ENCODE results near the gene ANGPT4.

GRCh38 chr20:921068-921467, 4.9 kb upstream of the ANGPT4 start:
- no peak for TF ChIP-seq YY1 (IDR thresholded peaks at IDR 0.05; ENCODE audit: low read depth, low read length)
- TF ChIP-seq EZH2 (IDR thresholded peaks at IDR 0.05; ENCODE audit: borderline replicate concordance, control insufficient read depth, low read depth, low read length), result no peak
- TF ChIP-seq, protein P1, sequence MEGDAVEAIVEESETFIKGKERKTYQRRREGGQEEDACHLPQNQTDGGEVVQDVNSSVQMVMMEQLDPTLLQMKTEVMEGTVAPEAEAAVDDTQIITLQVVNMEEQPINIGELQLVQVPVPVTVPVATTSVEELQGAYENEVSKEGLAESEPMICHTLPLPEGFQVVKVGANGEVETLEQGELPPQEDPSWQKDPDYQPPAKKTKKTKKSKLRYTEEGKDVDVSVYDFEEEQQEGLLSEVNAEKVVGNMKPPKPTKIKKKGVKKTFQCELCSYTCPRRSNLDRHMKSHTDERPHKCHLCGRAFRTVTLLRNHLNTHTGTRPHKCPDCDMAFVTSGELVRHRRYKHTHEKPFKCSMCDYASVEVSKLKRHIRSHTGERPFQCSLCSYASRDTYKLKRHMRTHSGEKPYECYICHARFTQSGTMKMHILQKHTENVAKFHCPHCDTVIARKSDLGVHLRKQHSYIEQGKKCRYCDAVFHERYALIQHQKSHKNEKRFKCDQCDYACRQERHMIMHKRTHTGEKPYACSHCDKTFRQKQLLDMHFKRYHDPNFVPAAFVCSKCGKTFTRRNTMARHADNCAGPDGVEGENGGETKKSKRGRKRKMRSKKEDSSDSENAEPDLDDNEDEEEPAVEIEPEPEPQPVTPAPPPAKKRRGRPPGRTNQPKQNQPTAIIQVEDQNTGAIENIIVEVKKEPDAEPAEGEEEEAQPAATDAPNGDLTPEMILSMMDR (IDR thresholded peaks at IDR 0.05 in 2 of 3, conservative IDR thresholded peaks at IDR 0.05 in 1 of 3; ENCODE audit: control insufficient read depth in 2 of 3, extremely low read depth in 1 of 3, insufficient read depth in 1 of 3, low read depth in 3 of 3, low read length in 3 of 3), result no peak
- TF ChIP-seq, protein P2, sequence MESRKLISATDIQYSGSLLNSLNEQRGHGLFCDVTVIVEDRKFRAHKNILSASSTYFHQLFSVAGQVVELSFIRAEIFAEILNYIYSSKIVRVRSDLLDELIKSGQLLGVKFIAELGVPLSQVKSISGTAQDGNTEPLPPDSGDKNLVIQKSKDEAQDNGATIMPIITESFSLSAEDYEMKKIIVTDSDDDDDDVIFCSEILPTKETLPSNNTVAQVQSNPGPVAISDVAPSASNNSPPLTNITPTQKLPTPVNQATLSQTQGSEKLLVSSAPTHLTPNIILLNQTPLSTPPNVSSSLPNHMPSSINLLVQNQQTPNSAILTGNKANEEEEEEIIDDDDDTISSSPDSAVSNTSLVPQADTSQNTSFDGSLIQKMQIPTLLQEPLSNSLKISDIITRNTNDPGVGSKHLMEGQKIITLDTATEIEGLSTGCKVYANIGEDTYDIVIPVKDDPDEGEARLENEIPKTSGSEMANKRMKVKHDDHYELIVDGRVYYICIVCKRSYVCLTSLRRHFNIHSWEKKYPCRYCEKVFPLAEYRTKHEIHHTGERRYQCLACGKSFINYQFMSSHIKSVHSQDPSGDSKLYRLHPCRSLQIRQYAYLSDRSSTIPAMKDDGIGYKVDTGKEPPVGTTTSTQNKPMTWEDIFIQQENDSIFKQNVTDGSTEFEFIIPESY (IDR thresholded peaks at IDR 0.05), result no peak
- TF ChIP-seq PAX5 (IDR thresholded peaks at IDR 0.05; ENCODE audit: borderline replicate concordance, low read depth, low read length), result no peak
- TF ChIP-seq, protein P3, sequence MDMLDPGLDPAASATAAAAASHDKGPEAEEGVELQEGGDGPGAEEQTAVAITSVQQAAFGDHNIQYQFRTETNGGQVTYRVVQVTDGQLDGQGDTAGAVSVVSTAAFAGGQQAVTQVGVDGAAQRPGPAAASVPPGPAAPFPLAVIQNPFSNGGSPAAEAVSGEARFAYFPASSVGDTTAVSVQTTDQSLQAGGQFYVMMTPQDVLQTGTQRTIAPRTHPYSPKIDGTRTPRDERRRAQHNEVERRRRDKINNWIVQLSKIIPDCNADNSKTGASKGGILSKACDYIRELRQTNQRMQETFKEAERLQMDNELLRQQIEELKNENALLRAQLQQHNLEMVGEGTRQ (IDR thresholded peaks at IDR 0.05; ENCODE audit: borderline replicate concordance, low read depth, low read length), result no peak
- TF ChIP-seq FOS (IDR thresholded peaks at IDR 0.05; ENCODE audit: borderline replicate concordance, extremely low read depth, insufficient read length), result no peak
- TF ChIP-seq POLR2A (IDR thresholded peaks at IDR 0.05; ENCODE audit: low read depth, low read length), result no peak
- no peak for TF ChIP-seq BHLHE40 (IDR thresholded peaks at IDR 0.05; ENCODE audit: borderline replicate concordance in 1 of 2, low read depth in 2 of 2, low read length in 1 of 2)
